GM10248 (cell line): ENCODE data around the gene SRPK2.
"Not testable (repeated sequence)": the region's sequence is repeated elsewhere in the genome, so short reads cannot be mapped to it uniquely, and the experiment has no call there.

ENCODE experiments used
- CTCF ChIA-PET: fragments of 300-600 bp; sonication (Branson Sonifier 250); formaldehyde crosslinking; extraction: SDS; loops from one replicate; lab custom pipeline; 2021; ENCODE audit warnings: antibody characterized with exemption; lab: Yijun Ruan, JAX
- POLR2A ChIA-PET: fragments of 350-650 bp; sonication (Branson Sonifier 250); formaldehyde crosslinking; extraction: SDS; loops from one replicate; lab custom pipeline; 2020; ENCODE audit warnings: antibody characterized with exemption; lab: Yijun Ruan, JAX
- DNase-seq: peaks from one replicate; pipeline ENCODE4 v3.0.0; 2012; ENCODE audit errors: extremely low spot score
- CTCF ChIP-seq: IDR thresholded peaks from 2 replicates; pipeline ENCODE4 v1.5.1; 2012; ENCODE audit warnings: mild to moderate bottlenecking, low read depth; ENCODE audit errors: extremely low read depth, missing control alignments, control extremely low read depth

SRPK2 gene

GRCh38 chr7:105196473-105196872 is 192.2 kb downstream of the SRPK2 start:
- DNase-seq = no peak
- CTCF ChIA-PET = interaction anchor here (1.5 to 1.9 kb wide), 2 partner anchors 8 to 10 kb away, joined by 5 read pairs; no protein-coding TSS in a partner anchor
- POLR2A ChIA-PET = no interaction called here
- no peak for TF ChIP-seq CTCF

GRCh38 chr7:105195891-105196290 is 192.8 kb downstream of the SRPK2 start:
- POLR2A ChIA-PET = no interaction called here
- CTCF ChIA-PET = interaction anchor here (1.5 to 1.9 kb wide), 2 partner anchors 8 to 9 kb away, joined by 5 read pairs; no protein-coding TSS in a partner anchor
- no peak for DNase-seq
- TF ChIP-seq CTCF = no peak

- POLR2A ChIA-PET, DNase-seq: not testable (repeated sequence)
- CTCF ChIA-PET = interaction anchor here (1.9 kb wide), 1 partner anchor 9 kb away, joined by 5 read pairs; no protein-coding TSS in a partner anchor
Observed at GRCh38 chr7:105194959-105195358, 193.8 kb downstream of the SRPK2 start.

- CTCF ChIA-PET = interaction anchor here (0.9 to 1.2 kb wide), 3 partner anchors 8 to 51 kb away, joined by 3 read pairs; no protein-coding TSS in a partner anchor
- no peak for TF ChIP-seq CTCF
- DNase-seq = no peak
- POLR2A ChIA-PET = no interaction called here
Observed at GRCh38 chr7:105191331-105191730, 197.4 kb downstream of the SRPK2 start.

GRCh38 chr7:105189859-105190492 is 198.7 kb downstream of the SRPK2 start:
- ChIA-PET CTCF (no interaction called here), POLR2A (no interaction called here)
- no peak for TF ChIP-seq CTCF
- no peak for DNase-seq

GRCh38 chr7:105188201-105188600 is 200.5 kb downstream of the SRPK2 start:
- ChIA-PET POLR2A (no interaction called here), CTCF (interaction anchor here (1.0 kb wide), 1 partner anchor 11 kb away, joined by 3 read pairs; no protein-coding TSS in a partner anchor)
- no peak for TF ChIP-seq CTCF
- no peak for DNase-seq
